Globus pallidus (tissue), 1 donor: ENCODE measurements around the gene FRMD6.

Experiments
- DNase-seq: peaks from one replicate; pipeline ENCODE4 v3.0.0-alpha.2; 2015; ENCODE audit warnings: low spot score

The FRMD6 gene

DNA sequence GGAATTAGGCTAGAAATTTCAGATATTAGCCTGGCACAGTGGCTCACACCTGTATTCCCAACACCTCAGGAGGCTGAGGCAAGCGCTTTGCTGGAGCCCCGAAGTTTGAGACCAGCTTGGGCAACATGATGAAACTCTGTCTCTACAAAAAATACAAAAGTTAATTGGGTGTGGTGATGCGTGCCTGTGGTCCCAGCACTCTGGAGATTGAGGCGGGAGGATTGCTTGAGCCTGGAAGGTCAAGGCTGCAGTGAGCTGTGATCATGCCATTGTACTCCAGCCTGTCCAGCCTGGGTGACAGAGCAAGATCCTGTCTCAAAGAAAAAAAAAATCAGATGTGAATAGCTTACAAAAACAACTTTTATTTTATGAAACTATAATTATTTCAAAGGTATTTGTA lies 15.1 kb downstream of the FRMD6 start:
- DNase-seq = no peak

DNA sequence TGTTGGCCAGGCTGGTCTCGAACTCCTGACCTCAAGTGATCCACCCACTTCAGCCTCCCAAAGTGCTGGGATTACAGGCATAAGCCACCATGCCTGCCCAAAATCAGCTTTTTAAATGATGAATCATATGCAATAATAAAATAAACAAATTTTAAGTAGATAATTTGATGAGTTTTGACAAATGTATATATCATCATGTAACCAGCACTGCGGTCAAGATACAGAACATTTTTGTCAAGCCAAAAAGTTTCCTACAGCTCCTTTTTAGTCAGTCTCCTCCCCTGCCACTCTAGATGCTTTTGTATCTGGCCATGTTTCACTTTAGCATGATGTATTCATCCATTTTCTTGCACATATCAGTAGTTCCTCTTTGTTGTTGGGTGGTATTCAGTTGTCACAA lies 17.2 kb downstream of the FRMD6 start:
- DNase-seq = no peak

DNA sequence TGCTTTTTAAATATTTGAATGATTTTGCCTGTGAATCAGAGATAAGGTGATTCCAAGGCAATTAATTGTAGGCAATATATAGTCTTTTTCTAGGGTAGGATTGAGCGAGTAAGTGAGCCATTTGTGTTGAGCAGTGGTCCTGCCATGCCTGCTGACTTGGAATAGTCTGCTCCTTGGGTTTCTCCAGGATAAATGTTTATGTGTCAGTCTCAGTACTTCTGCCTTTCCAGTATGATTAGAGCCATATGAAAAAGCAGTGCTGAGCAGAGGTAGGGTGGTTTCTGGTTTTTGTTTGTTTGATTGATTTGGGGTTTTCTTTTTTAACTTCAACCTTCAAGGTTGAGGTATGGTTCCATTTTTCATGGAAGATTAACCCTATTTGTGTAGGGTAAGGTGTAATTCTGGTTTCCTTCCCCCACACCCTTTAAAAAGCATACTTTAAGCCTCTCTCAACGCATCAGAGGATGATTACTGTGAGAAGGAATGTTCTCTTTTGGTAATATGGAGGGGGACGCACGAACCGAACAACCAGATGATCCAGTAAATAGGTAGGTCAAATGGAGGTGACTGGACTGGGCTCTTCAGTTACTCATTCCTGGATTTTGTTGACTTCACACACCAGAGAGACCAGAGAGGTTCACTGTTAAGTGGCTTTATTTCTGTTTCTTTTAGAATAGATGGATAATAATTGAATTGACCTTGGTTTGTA lies 22.7 kb downstream of the FRMD6 start:
- no peak for DNase-seq

DNA sequence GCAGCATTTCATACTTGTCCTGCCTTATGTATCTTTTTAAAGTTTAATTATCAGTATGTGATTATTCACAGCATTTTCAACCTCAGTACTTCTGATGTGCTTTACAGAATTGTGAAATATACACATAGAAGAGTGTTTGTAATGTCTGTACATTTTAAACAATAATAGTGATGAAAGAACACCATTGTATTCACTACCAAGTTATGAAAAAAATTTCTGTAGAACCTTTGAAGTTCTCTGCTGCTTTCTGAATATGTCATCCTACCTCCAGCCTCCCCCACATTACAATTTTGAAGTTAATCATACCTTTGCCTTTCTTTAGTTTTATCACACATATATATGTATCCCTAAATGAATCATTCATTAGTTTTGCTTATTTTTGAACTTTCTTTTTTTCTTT lies 24.8 kb downstream of the FRMD6 start:
- no peak for DNase-seq

DNA sequence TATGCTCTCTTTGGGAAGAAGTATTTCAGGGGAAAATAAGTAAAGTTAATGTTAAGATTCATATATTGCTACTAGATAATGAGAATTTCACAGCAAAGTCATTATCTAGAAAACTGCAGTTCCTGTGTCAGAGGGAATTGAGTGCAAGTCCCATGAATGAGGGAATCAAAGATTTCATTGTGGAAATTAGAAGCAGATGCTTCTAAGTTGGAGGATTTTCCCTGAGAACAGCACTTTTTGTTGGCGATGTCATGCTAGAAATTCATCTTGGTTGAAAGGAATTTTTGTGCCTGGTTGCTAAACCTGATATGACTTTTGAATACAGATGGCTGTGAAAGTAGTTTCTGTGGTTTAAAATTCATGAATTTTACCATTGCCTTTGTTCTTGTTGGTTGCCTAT lies 25.6 kb downstream of the FRMD6 start:
- DNase-seq = peak; percentile 59

DNA sequence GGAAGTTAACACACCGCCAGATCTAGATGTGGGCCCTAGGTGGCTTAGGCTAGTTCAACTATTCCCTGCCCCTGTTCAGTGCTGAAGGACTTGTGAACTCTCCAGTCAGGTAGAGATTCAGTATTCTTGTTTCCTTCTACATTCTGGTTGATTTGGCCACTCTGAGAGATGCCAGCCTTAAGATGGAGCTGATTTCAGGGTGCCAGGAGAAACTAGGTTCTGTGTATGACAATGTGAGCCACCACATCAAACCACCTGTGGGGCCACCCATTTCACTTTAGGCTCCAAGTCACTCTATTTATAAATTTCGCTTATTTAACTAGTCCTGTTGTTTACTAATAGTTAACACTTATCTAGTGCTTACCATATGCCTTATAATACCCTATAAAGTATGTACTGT lies 26.0 kb downstream of the FRMD6 start:
- no peak for DNase-seq

DNA sequence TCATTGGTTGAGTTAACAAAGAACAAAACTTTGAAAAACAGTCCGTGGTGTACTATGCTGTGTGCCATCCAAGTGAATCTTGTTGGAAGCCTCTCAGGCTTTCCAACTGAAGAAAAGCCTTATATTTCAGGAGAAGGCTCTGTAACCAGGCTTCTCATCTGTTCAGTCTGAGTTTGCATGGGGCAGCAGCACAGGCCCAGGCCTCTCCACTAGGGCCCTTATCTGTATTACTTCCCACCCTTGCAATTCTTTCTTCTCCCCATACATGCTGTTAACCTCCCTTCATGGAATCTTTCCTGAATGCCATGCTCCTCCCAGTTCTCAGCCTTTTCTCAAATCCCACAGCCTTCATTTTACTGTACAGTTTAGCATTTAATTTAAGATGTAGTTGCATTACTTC lies 28.3 kb downstream of the FRMD6 start:
- DNase-seq = no peak

DNA sequence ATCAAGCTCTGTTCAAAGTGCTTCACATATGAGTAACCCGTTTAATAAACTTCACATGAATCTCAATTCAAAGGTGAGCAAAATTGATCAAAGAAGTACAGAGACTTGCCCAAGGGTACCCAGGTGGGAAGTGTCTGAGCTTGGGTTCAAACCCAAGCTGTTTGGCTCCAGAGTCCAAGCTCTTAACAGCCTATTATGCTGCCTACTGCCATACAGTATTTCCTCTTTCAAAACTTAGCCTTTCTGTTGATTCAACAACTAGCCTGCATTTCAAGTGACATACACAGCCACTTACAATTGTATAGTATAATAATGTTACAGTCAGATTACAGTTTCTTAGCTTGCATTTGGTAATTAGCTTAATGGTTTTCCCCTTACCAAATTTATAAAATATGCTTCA lies 29.7 kb downstream of the FRMD6 start:
- no peak for DNase-seq

DNA sequence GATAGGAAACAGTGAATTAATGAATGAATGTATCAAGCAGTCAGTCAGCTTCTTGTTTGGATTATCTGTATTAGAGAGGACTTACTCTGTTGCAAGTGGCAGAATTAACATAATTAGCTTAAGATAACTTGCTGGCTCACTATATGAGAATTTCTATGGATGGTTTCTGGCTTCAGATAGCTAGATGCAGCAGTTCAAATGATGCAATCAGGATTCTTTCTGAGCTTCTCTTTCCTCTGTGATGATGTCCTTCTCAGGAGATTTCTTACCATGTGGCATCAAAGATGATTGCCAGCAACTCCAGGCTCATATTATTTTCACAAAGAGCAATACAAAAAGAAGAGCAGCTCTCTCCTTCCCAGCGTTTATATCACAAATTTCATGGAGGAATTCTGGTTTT lies 30.7 kb downstream of the FRMD6 start:
- DNase-seq = no peak

DNA sequence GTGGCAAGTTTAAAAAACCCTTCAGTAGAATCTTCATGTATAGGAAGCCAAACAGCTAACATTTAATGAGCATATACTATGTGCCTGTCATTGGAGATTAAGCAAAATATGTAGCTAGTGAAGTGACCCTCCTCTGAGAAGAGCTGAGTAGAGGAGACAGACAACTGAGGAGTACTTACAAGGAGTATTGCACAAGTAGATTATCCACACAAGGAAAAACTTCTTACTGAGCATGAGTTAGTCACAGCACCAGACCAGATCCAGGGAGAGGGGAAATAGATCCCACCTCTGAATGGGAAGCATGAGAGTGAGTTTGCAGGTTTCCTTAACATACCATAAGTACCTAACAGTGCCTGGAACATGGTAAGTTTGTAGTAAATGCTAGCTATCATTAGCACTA lies 33.0 kb downstream of the FRMD6 start:
- no peak for DNase-seq

DNA sequence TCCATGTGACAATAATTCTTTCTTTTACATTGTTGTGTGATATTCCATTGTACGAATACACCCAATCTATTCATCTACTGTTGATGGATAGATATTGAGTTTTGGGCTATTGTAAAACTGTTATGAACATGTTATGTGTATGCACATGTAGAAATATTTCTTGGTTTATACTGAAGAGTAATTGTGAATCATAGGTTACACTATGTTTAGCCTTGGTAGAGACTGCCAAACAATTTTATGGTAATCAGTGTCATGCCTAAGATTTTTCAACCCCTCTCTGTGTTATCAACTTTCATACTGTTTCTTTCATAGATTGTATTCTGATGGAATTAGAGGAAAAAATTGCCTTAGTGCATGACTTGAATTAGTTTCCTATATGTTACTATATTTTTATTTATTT lies 39.5 kb downstream of the FRMD6 start:
- no peak for DNase-seq

DNA sequence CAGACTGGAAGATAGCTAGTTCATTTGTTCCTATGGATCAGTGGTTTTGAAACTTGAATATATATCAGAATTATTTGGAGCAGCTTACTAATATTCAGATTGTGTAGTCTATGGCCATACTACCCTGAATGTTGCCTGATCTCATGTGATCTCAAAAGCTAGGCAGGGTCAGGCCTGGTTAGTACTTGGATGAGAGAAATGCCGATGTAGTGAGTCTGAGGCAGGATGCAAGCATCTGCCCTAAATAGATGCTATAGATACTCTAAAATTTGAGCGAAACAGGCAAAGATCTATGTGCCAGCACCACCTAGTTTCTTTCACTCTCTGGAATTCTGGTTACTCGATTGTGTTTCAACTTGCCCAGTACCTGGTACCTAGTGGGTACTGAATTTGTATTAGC lies 40.9 kb downstream of the FRMD6 start:
- no peak for DNase-seq

DNA sequence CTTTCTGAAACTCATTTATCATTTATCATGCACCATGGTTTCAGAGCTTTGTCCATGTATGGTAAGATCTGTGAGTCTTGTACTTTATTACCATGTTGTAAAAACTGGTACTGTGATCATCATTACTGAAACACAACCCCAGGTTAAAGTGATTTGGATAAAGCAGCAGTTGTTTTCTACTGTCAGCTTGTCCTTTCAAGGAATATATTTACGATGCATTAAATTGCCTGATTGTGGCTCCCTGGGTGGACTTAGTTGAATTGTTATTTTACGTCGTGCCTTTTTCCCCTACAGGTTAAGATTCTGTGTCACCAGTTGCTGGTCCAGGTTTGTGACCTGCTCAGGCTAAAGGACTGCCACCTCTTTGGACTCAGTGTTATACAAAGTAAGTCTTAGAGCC lies 46.1 kb downstream of the FRMD6 start:
- DNase-seq = no peak

DNA sequence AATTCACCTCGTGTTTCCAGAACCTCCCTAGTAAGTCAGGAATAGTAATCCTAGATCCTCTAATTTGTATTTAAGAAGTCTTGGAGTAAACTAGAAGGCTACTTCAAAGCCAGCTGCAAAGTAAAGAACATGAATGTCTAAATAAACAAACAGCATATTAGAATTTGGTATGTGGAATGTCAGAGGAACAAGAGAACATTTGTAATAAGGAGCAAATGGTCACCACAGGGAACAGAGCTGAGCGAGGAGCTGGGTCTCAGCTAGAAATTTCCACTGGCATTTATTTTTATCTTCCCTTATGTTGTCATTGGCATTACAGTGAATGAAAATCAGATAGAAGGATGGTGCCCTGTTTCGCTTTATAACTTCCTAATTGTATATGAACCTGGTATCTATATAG lies 50.2 kb downstream of the FRMD6 start:
- DNase-seq = no peak

DNA sequence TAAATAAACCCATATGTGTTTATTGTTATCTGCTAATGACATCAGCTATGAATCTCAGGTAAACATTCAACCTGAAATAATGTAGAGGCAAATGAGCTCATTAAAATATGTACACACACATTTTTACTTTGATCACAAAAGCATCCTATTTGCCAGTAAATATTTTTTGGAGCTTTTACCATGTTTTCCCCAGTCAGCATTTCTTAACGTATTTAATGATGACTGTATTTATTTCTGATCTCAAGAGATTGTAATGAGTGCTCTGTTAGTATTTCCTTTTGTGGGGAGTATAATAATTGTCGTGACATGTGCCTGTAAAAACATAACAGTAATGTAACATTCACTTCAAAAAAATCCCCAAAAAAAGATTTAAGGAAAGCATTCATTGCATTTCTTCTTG lies 52.1 kb downstream of the FRMD6 start:
- no peak for DNase-seq

DNA sequence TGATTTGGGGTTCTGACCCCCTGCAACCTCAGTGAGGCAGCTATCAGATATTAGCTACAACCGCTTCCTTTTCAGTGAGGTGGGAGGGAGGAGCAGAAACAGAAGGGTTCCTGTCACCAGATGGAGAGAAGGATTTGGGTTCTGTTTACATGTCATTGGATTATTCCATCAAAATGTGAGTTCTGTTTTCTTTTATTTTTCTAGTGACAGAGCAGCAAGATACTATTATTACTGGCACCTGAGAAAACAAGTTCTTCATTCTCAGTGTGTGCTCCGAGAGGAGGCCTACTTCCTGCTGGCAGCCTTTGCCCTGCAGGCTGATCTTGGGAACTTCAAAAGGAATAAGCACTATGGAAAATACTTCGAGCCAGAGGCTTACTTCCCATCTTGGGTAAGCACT lies 52.8 kb downstream of the FRMD6 start:
- DNase-seq = no peak

DNA sequence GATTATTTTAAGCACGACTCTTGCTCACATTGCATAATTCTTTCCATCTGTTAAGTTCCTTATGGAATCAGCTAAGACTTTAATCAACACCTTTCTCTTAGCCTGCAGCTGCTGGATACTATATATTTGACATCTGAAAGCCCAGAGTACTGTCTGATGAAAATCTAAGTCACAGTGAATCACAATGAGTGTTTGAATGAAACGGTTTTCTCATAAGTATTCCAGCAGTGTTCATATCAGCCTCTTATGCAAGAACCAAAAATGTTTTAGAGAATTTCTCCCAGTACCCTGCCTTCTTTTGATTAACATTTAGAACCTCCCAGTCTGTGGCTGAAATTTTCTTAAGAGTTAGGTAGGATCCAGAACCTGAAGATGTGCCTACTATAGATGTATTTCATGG lies 55.6 kb downstream of the FRMD6 start:
- no peak for DNase-seq

DNA sequence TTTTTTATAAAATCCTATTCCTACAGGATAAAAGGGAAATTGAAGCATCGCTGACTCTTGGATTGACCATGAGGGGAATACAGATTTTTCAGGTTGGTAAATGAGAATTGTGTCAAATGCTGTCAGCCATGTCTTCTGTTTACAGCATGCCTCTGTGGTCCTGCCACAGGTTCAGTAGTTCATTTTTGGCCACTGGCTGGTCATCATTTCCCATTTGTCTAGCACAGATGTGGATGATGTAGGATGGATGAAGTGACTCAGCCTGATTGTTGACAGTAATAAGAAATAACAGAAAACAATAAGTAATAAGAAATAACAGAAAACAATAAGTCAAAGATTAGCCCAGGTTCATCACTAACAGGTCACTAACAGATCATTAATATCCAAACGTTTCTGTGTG lies 59.8 kb downstream of the FRMD6 start:
- DNase-seq = no peak

DNA sequence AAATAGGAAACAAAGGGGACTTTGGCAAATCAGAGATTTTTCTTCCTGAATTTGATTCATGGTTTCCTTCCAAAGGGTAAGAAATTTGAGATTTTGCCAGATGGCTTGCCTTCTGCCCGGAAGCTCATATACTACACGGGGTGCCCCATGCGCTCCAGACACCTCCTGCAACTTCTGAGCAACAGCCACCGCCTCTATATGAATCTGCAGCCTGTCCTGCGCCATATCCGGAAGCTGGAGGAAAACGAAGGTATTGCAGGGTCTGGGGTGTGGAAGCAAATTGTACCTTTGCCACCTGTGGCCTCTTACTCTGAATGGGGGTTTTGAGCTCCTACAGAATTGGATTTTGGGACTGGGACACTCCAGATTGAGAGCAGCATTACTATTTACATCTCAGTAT lies 63.5 kb downstream of the FRMD6 start:
- DNase-seq = no peak

DNA sequence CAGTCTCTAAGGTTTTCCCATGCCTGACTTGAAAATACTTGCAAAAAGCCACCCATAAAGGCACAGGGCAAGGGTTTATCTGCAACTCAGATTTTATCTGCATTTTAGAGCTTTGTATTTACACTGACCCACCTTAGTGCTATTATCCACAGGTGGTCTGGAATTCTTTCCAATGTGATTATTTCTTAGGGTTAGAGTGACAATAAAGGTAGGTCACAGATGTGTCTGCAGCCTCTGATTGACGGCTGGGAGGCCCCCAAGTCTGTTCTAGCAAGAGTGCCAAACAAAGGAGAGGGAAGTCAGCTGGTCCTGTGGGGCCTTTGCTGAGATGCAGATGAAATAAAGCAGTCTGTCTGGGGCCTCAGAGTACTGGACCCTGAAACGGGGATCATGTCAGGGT lies 64.0 kb downstream of the FRMD6 start:
- no peak for DNase-seq

DNA sequence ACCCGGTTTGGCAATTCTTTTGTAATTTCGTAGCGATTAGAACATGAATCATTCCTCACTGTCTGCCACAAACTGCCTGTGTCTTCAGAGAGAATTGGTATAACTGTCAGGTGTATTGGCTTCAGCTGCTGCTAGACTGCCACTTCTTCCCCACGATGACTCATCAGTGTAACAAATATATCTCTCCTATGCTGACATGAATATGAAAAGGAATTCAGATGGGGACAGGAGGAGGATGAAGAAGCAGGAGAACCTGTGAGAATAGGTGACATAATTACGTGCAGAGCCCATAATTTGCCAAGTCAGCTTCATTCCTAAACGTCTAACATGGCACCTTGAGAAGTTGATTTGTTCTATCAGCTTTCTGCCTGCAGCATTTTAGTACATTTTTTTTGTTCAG lies 64.9 kb downstream of the FRMD6 start:
- no peak for DNase-seq

DNA sequence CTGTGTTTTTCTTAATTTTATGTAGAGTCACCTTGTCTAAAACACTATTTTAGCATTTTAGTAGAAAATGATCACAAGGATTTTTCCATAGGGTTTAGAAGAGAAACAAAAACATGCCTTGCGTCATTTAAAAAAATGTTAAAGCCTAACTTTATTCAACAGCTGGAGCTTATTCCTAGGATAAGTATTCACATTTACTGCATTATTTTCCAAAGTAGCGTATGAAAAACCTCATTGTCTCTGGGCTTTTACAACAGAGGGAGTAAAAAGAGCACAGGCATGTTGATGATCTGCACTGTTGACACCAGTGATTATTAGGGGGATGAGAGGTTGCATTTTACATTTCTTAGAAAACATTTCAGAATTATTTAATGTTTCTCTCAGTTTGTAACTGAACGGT lies 66.1 kb downstream of the FRMD6 start:
- DNase-seq = no peak

DNA sequence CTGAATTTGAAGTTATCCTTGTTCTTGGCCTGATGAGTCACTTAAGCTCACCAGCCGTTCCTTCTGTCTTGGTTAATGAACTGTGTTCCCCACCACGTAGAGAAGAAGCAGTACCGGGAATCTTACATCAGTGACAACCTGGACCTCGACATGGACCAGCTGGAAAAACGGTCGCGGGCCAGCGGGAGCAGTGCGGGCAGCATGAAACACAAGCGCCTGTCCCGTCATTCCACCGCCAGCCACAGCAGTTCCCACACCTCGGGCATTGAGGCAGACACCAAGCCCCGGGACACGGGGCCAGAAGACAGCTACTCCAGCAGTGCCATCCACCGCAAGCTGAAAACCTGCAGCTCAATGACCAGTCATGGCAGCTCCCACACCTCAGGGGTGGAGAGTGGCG lies 68.2 kb downstream of the FRMD6 start:
- no peak for DNase-seq

DNA sequence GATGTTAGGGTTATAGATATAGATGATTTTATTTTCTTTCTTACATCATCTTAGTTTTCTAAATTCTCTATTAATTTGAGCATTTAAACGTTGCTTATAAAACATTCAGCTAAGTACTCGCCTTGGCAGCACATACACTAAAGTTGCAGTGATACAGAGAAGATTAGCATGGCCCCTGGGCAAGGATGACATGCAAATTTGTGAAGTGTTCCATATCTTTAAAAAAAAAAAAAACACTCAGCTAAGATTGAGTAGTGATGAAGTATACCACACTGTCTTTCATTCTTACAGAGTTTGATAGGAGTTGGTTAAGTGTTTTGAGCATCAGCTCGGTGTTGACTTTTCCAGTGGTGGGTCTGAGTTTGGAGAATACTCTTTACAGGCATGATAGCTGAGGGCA lies 72.3 kb downstream of the FRMD6 start:
- no peak for DNase-seq

DNA sequence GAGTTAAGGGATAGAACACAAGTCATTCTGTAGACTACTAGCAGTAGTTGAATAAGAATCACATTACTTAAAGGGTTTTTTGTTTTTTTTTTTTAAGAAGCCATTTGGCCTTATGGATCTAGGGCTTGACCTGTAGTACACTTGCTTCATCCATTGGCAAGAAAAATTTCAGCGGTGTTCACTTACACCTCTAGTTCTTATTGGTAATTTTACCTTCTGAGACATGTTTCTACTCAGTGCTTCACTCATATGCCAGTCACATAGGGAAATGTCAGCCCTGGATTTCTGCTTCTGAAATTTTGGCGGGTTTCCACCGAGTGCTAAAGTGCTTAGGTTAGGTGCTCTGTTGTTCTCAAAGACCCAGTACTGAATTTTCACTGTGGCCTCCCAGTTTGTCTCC lies 72.9 kb downstream of the FRMD6 start:
- DNase-seq = no peak
